Left lung (tissue), 10 donors: ENCODE data around the gene SCD5. TPM values are rescaled to one million over a fixed set of nuclear protein-coding genes. Genes with fewer than 3 reads are reported as not detected.

ENCODE experiments used
- ATAC-seq: fragments of 200-7000 bp; cut with Tn5 transposase; one replicate; pipeline ENCODE4 v1.9.1; 2020; ENCODE audit warnings: moderate library complexity
- DNase-seq, 4 donors: peaks; one replicate each; pipeline ENCODE4 v3.0.0-alpha.2; 2013 to 2020
- H3K27ac ChIP-seq, 2 donors: fragments of 200-600 bp; sonication (generic) in 1 of 2; one replicate each; pipeline versions ENCODE4 v1.5.0 to v1.8.0; 2020 to 2021
- H3K27me3 ChIP-seq, 2 donors: fragments of 200-600 bp; sonication (generic) in 1 of 2; one replicate each; pipeline versions ENCODE4 v1.5.0 to v1.8.0; 2020 to 2021
- H3K36me3 ChIP-seq, 2 donors: fragments of 200-600 bp; sonication (generic) in 1 of 2; one replicate each; pipeline versions ENCODE4 v1.5.0 to v1.8.0; 2020 to 2021
- H3K4me1 ChIP-seq, 2 donors: fragments of 200-600 bp; one replicate each; pipeline ENCODE4 v1.8.0; 2021
- H3K4me3 ChIP-seq, 2 donors: fragments of 200-600 bp; sonication (generic) in 1 of 2; one replicate each; pipeline versions ENCODE4 v1.5.0 to v1.8.0; 2020 to 2021; ENCODE audit warnings: mild to moderate bottlenecking in 1 of 2
- H3K9me3 ChIP-seq, 2 donors: fragments of 200-600 bp; sonication (generic) in 1 of 2; one replicate each; pipeline versions ENCODE4 v1.5.0 to v1.8.0; 2020 to 2021
- CTCF ChIP-seq, 2 donors: fragments of 200-600 bp; sonication (generic) in 1 of 2; IDR thresholded peaks; one replicate each; pipeline versions ENCODE4 v1.5.0 to v1.8.0; 2021; ENCODE audit warnings: antibody characterized with exemption in 2 of 2
- intact Hi-C, 2 donors: fragments of 100-400 bp; cut with DNase I; formaldehyde crosslinking; loops; one replicate each; pipeline versions ENCODE4 v1.11.2 to v1.14.2; 2022
- polyA plus RNA-seq, 6 donors: library from polyadenylated mRNA; unstranded; fragments of 120-200 nt; gene quantifications; one replicate each; pipeline ENCODE4 v1.2.1, GENCODE V29; 2013; ENCODE audit not compliant: insufficient read length in 6 of 6
- total RNA-seq, 2 donors: library from RNA; stranded (reverse); fragmentation: NEBNext Ultra II Directional; extraction: Animal tissue kit (Norgen Biotek cat#: 25700); gene quantifications; one replicate each; pipeline ENCODE4 v1.2.1, GENCODE V29; 2021
- donor health status: DM: no; HTN: yes; CAD: no.
- donor health status: DM: no; HTN: no; CAD: no.

SCD5 gene
- total and polyA plus RNA-seq, 8 donors, result 12.5 to 41.1 (median 35.0) TPM

GRCh38 chr4:82748810-82749470, 49.7 kb downstream of the SCD5 start:
- ATAC-seq (no peak), DNase-seq (no peak)
- no peak overlapping the region for H3K4me3 ChIP-seq
- H3K9me3 ChIP-seq, result no peaks in the 10 kb centered on the region
- H3K27ac ChIP-seq, result no peak overlapping the region
- no peaks in the 10 kb centered on the region for H3K4me1 ChIP-seq
- no peaks in the 10 kb centered on the region for H3K27me3 ChIP-seq
- intact Hi-C loops, result no loop called here
- H3K36me3 ChIP-seq, result no peaks in the 10 kb centered on the region
- no peak for TF ChIP-seq CTCF (IDR thresholded peaks at IDR 0.05)

GRCh38 chr4:82747686-82748575, 50.7 kb downstream of the SCD5 start:
- Histone ChIP-seq H3K4me1 (no peaks in the 10 kb centered on the region), H3K36me3 (no peaks in the 10 kb centered on the region), H3K4me3 (no peak overlapping the region), H3K9me3 (no peaks in the 10 kb centered on the region), H3K27me3 (no peaks in the 10 kb centered on the region), H3K27ac (no peak overlapping the region)
- ATAC-seq (no peak), DNase-seq (no peak)
- TF ChIP-seq CTCF (IDR thresholded peaks at IDR 0.05), result no peak
- intact Hi-C loops, result no loop called here

- Histone ChIP-seq H3K27me3 (no peaks in the 10 kb centered on the region), H3K36me3 (no peaks in the 10 kb centered on the region), H3K4me1 (no peaks in the 10 kb centered on the region), H3K9me3 (no peaks in the 10 kb centered on the region), H3K4me3 (no peak overlapping the region), H3K27ac (no peak overlapping the region)
- DNase-seq (no peak), ATAC-seq (no peak)
- no peak for TF ChIP-seq CTCF (IDR thresholded peaks at IDR 0.05)
- intact Hi-C loops, result no loop called here
Observed at GRCh38 chr4:82746705-82747574, 51.7 kb downstream of the SCD5 start.

- Histone ChIP-seq H3K27me3 (no peaks in the 10 kb centered on the region), H3K4me3 (no peak overlapping the region), H3K27ac (no peak overlapping the region), H3K36me3 (no peaks in the 10 kb centered on the region), H3K9me3 (no peaks in the 10 kb centered on the region), H3K4me1 (no peaks in the 10 kb centered on the region)
- intact Hi-C loops, result no loop called here
- no peak for DNase-seq
- ATAC-seq, result no peak
- no peak for TF ChIP-seq CTCF (IDR thresholded peaks at IDR 0.05)
Observed at GRCh38 chr4:82745173-82745842, 53.3 kb downstream of the SCD5 start.
